Measurements from ENCODE around the gene ZNRF3. TPM values are rescaled to one million over a fixed set of nuclear protein-coding genes. Genes with fewer than 3 reads are reported as not detected.
"Not testable (repeated sequence)": the region's sequence is repeated elsewhere in the genome, so short reads cannot be mapped to it uniquely, and the experiment has no call there.

ZNRF3 gene
- total RNA-seq (under 1 TPM; 0.60 to 0.69 TPM), polyA plus RNA-seq (under 1 TPM in 2 of 3 donors, not detected in 1; 0.08 TPM), total RNA-seq (0.49 to 13.3 (median 2.9) reads per million in 6 experiments)

DNA sequence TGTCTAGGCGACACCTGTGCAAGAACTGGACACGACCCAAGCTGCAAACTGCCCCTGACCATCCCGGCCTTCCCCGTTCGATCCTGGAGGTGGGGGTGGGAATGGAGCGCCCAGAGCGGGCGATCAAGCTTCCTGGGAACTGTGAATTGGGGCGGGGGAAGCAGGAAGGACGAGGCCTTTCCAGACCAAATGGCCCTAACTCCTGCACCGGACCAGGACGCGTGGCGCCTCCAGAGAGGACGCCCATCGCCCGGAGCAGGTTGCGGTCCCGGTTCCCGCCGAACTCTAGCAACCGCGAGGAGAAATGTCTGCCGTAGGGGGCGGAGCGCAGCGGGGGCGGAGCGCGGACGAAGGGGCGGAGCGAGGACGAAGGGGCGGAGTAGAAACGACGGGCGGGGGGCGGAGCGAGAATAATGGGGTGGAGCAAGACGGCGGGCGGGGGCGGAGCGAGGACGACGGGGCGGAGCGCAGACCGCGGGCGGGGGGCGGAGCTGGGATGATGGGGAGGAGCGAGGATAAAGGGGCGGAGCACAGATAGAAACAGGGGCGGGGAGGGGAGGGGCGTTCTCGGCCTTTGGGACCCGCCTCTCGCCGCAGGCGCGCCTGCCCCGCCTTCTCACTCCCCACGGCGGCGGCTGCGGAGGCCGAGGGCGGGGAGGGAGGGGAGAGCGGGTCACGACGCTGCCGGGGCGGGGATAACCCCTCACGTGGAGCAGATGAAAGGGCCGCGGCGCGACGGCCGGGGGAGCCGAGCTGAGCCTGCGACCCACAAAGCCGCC lies at the start of gene ZNRF3:
Gene ZNRF3, plus strand, starts transcription at position 695 of the 779 bp plus-strand sequence. CDS start 195 bp downstream, outside the sequence.
- H3K27me3 Mint-ChIP-seq: peaks cover 8 to 35% (median 20%) of the 10 kb centered on the region in 5 donors
- no peaks in the 10 kb centered on the region for H3K36me3 Mint-ChIP-seq
- ATAC-seq (peak; percentile 81 to 83), DNase-seq (peak; percentile 80 to 94 (median 86))
- H3K4me1 Mint-ChIP-seq: peaks cover 12 to 20% (median 20%) of the 10 kb centered on the region in 4 donors
- peak within 1 kb of the TSS in 8 of 10 donors; percentile 30 to 90 (median 48) for H3K27ac Mint-ChIP-seq
- POLR2A ChIA-PET: interaction anchor here (1.2 to 1.3 kb wide), 3 partner anchors 9 to 71 kb away, joined by 3 to 4 read pairs (median 4); no protein-coding TSS in a partner anchor
- peak within 1 kb of the TSS; percentile 79 to 94 (median 87) for H3K4me3 Mint-ChIP-seq
- H3K9me3 Mint-ChIP-seq: no peaks in the 10 kb centered on the region

DNA sequence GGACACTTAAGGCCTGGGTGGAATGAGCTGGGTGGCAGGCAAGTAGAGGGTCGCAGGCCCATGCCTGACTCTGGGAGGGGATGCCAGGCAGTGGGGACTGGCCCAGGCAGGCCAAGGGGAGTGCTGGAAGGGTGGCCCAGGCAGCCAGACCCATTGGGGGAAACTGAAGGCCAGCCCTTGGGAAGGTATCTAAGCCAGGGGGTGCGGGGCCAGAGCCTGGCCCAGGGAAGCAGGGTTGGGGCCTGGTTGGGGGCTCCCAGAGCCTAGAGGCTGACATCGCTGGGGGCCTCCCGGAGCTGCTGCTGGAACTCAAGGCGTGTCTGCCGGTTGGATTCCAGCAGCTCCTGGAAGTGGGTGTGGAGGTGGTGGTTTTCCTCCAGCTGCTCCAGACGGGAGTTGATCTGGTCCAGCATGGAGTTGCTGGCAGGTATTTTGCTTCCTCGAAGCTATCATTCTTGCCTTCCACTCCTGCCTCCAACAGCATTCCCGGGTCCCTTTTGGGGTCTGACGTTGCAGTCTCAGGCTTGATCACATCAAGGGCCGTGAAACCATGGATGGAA lies 47.7 kb upstream of the ZNRF3 start:
- Mint-ChIP-seq H3K27ac (no peak overlapping the region), H3K9me3 (no peaks in the 10 kb centered on the region), H3K4me3 (no peak overlapping the region), H3K27me3 (no peaks in the 10 kb centered on the region), H3K36me3 (peaks cover 0 to 25% (median 1%) of the 10 kb centered on the region in 3 donors), H3K4me1 (peaks cover 3 to 13% (median 9%) of the 10 kb centered on the region in 4 donors)
- DNase-seq (no peak), ATAC-seq (no peak)
- POLR2A ChIA-PET: interaction anchor here (0.6 kb wide), 1 partner anchor 37 kb away, joined by 5 read pairs; no protein-coding TSS in a partner anchor

DNA sequence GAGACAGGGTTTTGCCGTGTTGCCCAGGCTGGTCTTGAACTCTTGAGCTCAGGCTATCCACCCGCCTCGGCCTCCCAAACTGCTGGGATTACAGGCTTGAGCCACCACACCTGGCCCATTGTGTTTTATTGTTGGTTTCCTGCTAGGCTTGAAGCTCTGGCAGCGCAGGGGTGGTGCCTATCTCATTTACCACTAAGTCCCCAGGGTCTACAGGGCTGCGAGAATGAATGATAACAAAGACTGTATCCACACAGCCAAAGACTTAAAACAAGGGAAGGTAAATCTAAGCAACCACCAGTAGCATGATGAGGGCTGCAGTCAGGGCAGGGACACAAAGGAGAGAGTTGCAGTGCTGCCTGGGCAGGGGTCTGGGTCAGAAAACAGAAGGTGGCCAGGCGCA lies 45.7 kb upstream of the ZNRF3 start:
- no peaks in the 10 kb centered on the region for H3K27me3 Mint-ChIP-seq

DNA sequence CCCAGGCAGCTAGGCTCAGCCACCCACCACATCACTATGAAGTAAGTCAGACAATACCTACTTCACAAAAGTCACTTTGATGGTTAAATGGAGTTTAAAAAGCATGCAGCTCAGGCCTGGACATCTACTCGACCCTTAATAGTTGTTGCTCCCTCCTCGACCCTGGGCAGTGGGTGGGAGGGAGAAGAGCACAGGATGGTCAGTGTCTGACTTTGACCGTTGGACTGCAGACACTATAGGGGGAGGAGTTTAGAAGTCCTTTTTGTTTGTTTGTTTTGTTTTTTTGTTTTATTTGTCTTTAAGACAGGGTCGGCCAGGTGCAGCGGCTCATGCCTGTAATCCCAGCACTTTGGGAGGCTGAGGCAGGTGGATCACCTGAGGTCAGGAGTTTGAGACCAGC lies 44.4 kb upstream of the ZNRF3 start:
- POLR2A ChIA-PET: no interaction called here
- no peak for ATAC-seq
- Mint-ChIP-seq H3K27ac (no peak overlapping the region), H3K4me1 (peaks cover 0 to 4% (median 0%) of the 10 kb centered on the region in 4 donors), H3K4me3 (no peak overlapping the region), H3K36me3 (peaks cover 0 to 6% (median under 1%) of the 10 kb centered on the region in 3 donors), H3K9me3 (no peaks in the 10 kb centered on the region), H3K27me3 (no peaks in the 10 kb centered on the region)
- no peak for DNase-seq

More for the DNA sequence above, 45.7 kb upstream of the ZNRF3 start:
- no peak overlapping the region for H3K27ac Mint-ChIP-seq
- peaks cover 0 to 13% (median 1%) of the 10 kb centered on the region in 3 donors for H3K36me3 Mint-ChIP-seq
- ATAC-seq (no peak), DNase-seq (no peak)
- H3K4me1 Mint-ChIP-seq: peaks cover 0 to 8% (median 5%) of the 10 kb centered on the region in 4 donors
- POLR2A ChIA-PET: interaction anchor here (1.3 kb wide), 1 partner anchor 16 kb away, joined by 3 read pairs; no protein-coding TSS in a partner anchor
- no peak overlapping the region for H3K4me3 Mint-ChIP-seq
- no peaks in the 10 kb centered on the region for H3K9me3 Mint-ChIP-seq

DNA sequence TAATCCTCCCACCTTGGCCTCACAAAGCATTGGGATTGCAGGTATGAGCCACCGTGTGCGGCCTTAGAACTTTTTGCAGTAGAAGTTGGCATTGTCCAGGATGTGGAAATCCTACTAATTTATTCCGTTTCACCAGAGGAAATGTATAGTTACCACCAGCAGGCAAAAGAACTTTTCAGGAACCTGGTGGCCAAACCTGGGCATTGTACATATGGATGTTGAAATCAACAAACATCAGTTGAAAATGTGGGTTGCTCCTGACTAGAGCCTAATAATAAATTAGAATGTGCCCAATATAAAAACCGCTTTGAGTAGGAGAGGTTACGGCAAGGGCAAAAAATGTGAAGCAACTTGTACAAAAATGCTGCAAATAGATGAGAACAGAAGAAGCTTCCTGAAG lies 42.3 kb upstream of the ZNRF3 start:
- peaks cover 0 to 3% (median 0%) of the 10 kb centered on the region in 4 donors for H3K4me1 Mint-ChIP-seq
- no peak overlapping the region for H3K27ac Mint-ChIP-seq
- POLR2A ChIA-PET: interaction anchor here (0.7 kb wide), 1 partner anchor 493 kb away, joined by 4 read pairs; no protein-coding TSS in a partner anchor
- H3K36me3 Mint-ChIP-seq: peaks cover 0 to 6% (median 2%) of the 10 kb centered on the region in 3 donors
- DNase-seq: no peak
- no peaks in the 10 kb centered on the region for H3K27me3 Mint-ChIP-seq
- no peak for ATAC-seq
- peaks cover 0 to 4% (median 0%) of the 10 kb centered on the region in 9 donors for H3K9me3 Mint-ChIP-seq
- H3K4me3 Mint-ChIP-seq: no peak overlapping the region

DNA sequence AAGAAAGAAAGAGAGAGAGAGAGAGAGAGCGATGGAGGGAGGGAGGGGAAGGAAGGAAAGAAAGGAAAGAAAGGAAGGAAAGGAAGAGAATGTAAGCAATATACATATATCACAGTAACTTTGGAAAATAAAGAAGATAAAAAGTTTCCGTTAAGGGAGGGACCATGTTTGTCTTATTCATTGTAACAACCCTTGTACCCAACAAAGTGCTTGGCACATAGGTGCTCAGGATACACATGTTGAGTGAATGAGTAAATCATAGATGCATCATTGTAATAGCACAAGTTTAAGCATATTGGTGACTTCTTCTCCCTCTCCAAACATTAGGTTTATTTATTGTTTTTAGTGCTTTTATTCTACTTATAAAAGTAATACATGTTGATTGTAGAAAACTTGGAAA lies 39.7 kb upstream of the ZNRF3 start:
- Mint-ChIP-seq H3K4me3 (no peak overlapping the region), H3K9me3 (peaks cover 0 to 21% (median 3%) of the 10 kb centered on the region in 9 donors), H3K27me3 (no peaks in the 10 kb centered on the region), H3K36me3 (peaks cover 0 to 14% (median 10%) of the 10 kb centered on the region in 3 donors), H3K27ac (no peak overlapping the region), H3K4me1 (peaks cover 0 to 3% (median 0%) of the 10 kb centered on the region in 4 donors)
- POLR2A ChIA-PET: no interaction called here
- no peak for DNase-seq
- ATAC-seq: no peak

DNA sequence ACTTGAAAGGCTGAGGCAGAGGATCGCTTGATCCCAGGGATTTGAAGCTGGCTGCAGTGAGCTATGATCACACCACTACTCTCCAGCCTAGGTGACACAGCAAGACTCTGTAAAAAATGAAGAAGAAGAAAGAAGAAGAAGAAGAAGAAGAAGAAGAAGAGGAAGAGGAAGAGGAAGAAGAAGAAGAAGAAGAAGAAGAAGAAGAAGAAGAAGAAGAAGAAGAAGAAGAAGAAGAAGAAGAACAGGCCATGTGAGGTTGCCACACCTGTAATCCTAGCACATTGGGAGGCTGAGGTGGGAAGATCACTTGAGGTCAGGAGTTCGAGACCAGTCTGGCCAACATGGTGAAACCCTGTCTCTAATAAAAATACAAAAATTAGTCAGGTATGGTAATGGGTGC lies 39.1 kb upstream of the ZNRF3 start:
- DNase-seq, H3K4me3 Mint-ChIP-seq, POLR2A ChIA-PET, ATAC-seq, H3K27me3 Mint-ChIP-seq, H3K4me1 Mint-ChIP-seq: not testable (repeated sequence)
- Mint-ChIP-seq H3K9me3 (peaks cover 0 to 22% (median 3%) of the 10 kb centered on the region in 9 donors), H3K27ac (peak overlapping the region in 1 of 10 donors; percentile 27), H3K36me3 (peaks cover 0 to 15% (median 10%) of the 10 kb centered on the region in 3 donors)

DNA sequence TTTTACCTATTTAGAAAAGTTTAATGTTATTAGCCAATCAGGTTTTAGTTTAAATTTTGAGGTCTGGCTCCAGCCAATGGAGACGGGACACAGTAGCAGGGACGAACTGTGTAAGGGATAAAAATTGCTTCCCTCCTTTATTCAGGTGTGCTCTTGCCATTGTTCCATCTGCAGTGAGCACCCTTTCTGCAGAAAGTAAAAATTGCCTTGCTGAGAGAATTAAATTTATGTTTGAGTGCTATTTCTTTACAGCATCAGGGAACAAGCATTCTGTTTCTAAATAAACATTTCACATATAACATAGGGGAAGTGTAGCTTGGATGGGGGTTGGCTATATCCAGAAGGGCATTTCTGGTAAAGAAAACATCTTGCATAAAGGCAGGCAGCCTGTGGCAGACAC lies 36.4 kb upstream of the ZNRF3 start:
- DNase-seq: no peak
- no peaks in the 10 kb centered on the region for H3K27me3 Mint-ChIP-seq
- H3K27ac Mint-ChIP-seq: no peak overlapping the region
- H3K9me3 Mint-ChIP-seq: peaks cover 0 to 22% (median 3%) of the 10 kb centered on the region in 9 donors
- ATAC-seq: no peak
- POLR2A ChIA-PET: no interaction called here
- H3K4me1 Mint-ChIP-seq: peaks cover 0 to 3% (median 0%) of the 10 kb centered on the region in 4 donors
- no peak overlapping the region for H3K4me3 Mint-ChIP-seq
- peaks cover 10 to 21% (median 11%) of the 10 kb centered on the region in 3 donors for H3K36me3 Mint-ChIP-seq

DNA sequence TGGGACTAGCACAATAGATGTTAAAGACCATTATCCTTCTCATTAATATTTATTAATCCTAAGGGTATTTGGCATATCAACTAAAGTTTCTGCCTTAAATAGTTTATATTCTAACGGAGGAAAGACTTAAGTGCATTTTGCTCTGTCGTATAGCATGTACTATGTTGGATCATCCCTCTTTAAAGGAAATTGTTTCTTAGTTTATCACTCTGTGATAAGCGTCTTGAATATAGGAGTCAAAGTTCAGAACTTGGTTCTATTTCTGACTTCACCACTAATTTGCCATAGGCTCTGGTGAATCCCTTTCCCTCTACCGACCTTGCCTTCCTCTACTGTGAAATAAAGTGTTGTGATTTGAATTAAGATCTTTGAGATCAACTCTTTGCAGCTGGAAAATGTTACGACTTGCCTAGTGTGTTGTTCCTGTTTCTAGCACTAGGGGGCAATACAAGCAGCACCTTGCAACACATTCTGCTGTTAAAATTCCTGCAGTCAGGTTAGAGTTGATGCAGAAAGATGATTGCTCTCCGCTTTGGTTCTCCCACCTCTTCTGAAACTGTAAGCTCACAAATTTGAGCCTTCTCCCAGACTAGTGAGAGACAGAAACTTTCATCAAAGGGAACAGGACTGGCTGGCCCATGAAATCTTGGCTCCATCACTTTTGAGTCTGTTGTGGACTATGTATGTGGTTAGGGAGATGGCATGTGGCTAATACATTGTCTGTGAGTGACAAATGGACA lies 27.8 kb upstream of the ZNRF3 start:
- ATAC-seq (peak in 1 of 2 donors; percentile 40), DNase-seq (peak in 9 of 10 donors; percentile 19 to 71 (median 49))
- no peak overlapping the region for H3K4me3 Mint-ChIP-seq
- no peak overlapping the region for H3K27ac Mint-ChIP-seq
- POLR2A ChIA-PET: no interaction called here
- H3K9me3 Mint-ChIP-seq: no peaks in the 10 kb centered on the region
- H3K27me3 Mint-ChIP-seq: peaks cover 2 to 28% (median 8%) of the 10 kb centered on the region in 5 donors
- H3K4me1 Mint-ChIP-seq: no peaks in the 10 kb centered on the region
- peaks cover 0 to 8% (median 3%) of the 10 kb centered on the region in 3 donors for H3K36me3 Mint-ChIP-seq

DNA sequence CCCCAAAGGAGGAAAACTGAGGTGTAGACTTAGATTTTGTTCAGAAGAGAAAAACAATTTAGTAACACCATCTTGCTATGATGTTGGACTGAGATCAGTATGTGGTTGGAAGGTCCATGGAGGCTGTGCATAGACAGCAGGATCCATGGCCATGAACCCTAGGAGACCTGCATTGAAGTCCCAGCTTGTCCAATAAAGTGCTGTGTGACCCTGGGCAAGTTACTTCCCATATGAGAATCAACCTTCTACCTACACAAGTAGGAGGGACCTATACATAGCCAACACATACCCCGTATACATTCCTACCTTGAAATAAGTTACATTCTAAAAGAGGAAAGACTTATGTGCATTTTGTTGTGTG lies 27.3 kb upstream of the ZNRF3 start:
- POLR2A ChIA-PET: no interaction called here
- peaks cover 0 to 7% (median 3%) of the 10 kb centered on the region in 3 donors for H3K36me3 Mint-ChIP-seq
- DNase-seq (no peak), ATAC-seq (no peak)
- no peak overlapping the region for H3K27ac Mint-ChIP-seq
- H3K4me1 Mint-ChIP-seq: no peaks in the 10 kb centered on the region
- no peaks in the 10 kb centered on the region for H3K9me3 Mint-ChIP-seq
- H3K27me3 Mint-ChIP-seq: peaks cover 2 to 28% (median 8%) of the 10 kb centered on the region in 5 donors
- H3K4me3 Mint-ChIP-seq: no peak overlapping the region

DNA sequence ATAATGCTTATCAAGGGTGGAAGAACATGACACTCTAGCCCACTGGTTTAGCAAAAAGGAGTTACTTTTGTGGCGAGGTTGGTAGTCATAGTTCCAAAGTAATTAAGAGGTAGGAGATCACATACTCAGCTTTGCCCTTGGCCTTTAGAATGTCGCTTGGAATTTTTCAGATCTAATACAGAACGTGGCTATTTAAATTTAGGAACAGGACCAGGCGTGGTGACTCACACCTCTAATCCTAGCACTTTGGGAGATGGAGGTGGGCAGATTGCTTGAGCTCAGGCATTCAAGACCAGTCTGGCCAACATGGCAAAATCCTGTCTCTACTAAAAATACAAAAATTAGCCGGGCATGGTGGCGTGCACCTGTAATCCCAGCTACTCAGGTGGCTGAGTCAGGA lies 26.1 kb upstream of the ZNRF3 start:
- POLR2A ChIA-PET: no interaction called here
- DNase-seq (no peak), ATAC-seq (no peak)
- H3K4me1 Mint-ChIP-seq: no peaks in the 10 kb centered on the region
- peaks cover 0 to 6% (median 3%) of the 10 kb centered on the region in 3 donors for H3K36me3 Mint-ChIP-seq
- H3K27me3 Mint-ChIP-seq: peaks cover 2 to 28% (median 8%) of the 10 kb centered on the region in 5 donors
- no peak overlapping the region for H3K27ac Mint-ChIP-seq
- H3K4me3 Mint-ChIP-seq: no peak overlapping the region
- H3K9me3 Mint-ChIP-seq: no peaks in the 10 kb centered on the region

DNA sequence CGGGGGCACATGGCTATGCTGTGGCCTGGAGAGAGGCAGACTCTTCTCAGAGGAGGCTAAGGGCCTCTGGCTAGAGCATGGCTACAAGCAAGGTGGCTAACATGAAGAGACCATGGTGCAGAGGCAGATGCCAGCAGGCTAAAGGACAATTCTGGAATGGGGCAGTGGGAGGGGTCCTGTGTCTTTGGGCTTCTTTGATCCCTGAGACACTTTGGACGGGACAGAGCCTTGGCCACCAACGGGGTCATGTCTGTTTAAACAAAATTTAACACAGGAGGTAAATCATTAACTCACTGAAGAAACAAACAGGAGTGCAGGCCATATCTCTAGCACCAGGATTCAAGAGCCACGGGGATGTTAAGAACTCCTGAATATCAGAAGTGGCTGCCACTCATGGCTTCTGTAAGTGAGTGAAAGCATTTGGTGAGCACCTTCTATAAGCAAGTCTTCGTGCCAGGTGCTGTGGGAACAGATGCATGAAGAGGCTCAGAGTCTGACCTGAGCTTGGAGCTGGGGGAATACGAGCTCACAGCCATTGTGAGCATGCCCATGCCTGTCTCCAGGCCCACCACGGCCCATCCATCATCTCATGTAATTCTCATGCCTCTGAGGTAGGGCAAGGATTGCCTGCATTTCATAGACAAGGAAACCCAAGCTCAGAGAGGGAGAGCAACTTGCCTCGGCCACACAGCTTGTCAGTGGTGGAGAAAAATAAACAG lies 18.3 kb upstream of the ZNRF3 start:
- H3K36me3 Mint-ChIP-seq: peaks cover 0 to 4% (median 2%) of the 10 kb centered on the region in 3 donors
- H3K27ac Mint-ChIP-seq: no peak overlapping the region
- no peak for DNase-seq

More for the DNA sequence above, 18.3 kb upstream of the ZNRF3 start:
- H3K4me1 Mint-ChIP-seq: no peaks in the 10 kb centered on the region
- ATAC-seq: no peak
- peaks cover 0 to 30% (median 3%) of the 10 kb centered on the region in 5 donors for H3K27me3 Mint-ChIP-seq
- no peak overlapping the region for H3K4me3 Mint-ChIP-seq
- POLR2A ChIA-PET: no interaction called here
- no peaks in the 10 kb centered on the region for H3K9me3 Mint-ChIP-seq
